Tibial nerve (tissue), 4 donors: ENCODE data around the gene TXLNA. TPM values are rescaled to one million over a fixed set of nuclear protein-coding genes. Genes with fewer than 3 reads are reported as not detected.

Experiments
- DNase-seq, 2 donors: peaks; one replicate each; pipeline ENCODE4 v3.0.0-alpha.2; 2019; ENCODE audit warnings: low spot score in 2 of 2
- H3K27ac ChIP-seq, 4 donors: fragments of 200-600 bp; sonication (generic) in 3 of 4; one replicate each; pipeline ENCODE4 v1.5.1; 2017 to 2019; ENCODE audit warnings: mild to moderate bottlenecking in 1 of 4
- H3K27me3 ChIP-seq, 2 donors: fragments of 200-600 bp; sonication (generic) in 1 of 2; one replicate each; pipeline versions ENCODE4 v1.5.1 to v1.6.0; 2017 to 2019
- H3K36me3 ChIP-seq, 3 donors: fragments of 200-600 bp; sonication (generic); one replicate each; pipeline ENCODE4 v1.5.1; 2018 to 2019
- H3K4me1 ChIP-seq, 4 donors: fragments of 200-600 bp; sonication (generic) in 3 of 4; one replicate each; pipeline ENCODE4 v1.5.1; 2017 to 2019
- H3K4me3 ChIP-seq, 4 donors: fragments of 200-600 bp; sonication (generic) in 3 of 4; one replicate each; pipeline ENCODE4 v1.5.1; 2017 to 2019; ENCODE audit warnings: mild to moderate bottlenecking in 1 of 4, moderate library complexity in 1 of 4
- H3K9me3 ChIP-seq, 4 donors: fragments of 200-600 bp; sonication (generic) in 3 of 4; one replicate each; pipeline ENCODE4 v1.5.1; 2017 to 2019
- EP300 ChIP-seq, 2 donors: sonication (generic); formaldehyde crosslinking; IDR thresholded peaks; one replicate each; pipeline ENCODE4 v1.6.1; 2017; ENCODE audit warnings: antibody characterized with exemption in 2 of 2, mild to moderate bottlenecking in 1 of 2
- POLR2A ChIP-seq, 2 donors: fragments of 450-650 bp; IDR thresholded peaks; one replicate each; pipeline ENCODE4 v1.6.1; 2017; ENCODE audit warnings: antibody characterized with exemption in 2 of 2, mild to moderate bottlenecking in 2 of 2, moderate library complexity in 2 of 2
- WGBS, 2 donors: methylation state at CpG; one replicate each; pipeline ENCODE4 v1.1.5; 2018; 5-methylcytosine and 5-hydroxymethylcytosine counted together
- total RNA-seq, 4 donors: library from RNA; depleted of rRNA; stranded (reverse); fragments of >200 nt; gene quantifications; one replicate each; pipeline ENCODE4 v1.1.0, GENCODE V29; 2016
- TF ChIP-seq, protein P1 (sequence below), 5 experiments: fragments of 200-600 bp in 3 of 5; fragments of 450-650 bp in 2 of 5; sonication (generic) in 3 of 5; IDR thresholded peaks; one replicate each; pipeline ENCODE4 v1.5.1; 2016 to 2019; ENCODE audit warnings: antibody characterized with exemption in 5 of 5, mild to moderate bottlenecking in 3 of 5, moderate library complexity in 2 of 5

TXLNA gene
- total RNA-seq, 4 donors from 2014 or later, result 41.4 to 52.0 (median 49.5) TPM

DNA sequence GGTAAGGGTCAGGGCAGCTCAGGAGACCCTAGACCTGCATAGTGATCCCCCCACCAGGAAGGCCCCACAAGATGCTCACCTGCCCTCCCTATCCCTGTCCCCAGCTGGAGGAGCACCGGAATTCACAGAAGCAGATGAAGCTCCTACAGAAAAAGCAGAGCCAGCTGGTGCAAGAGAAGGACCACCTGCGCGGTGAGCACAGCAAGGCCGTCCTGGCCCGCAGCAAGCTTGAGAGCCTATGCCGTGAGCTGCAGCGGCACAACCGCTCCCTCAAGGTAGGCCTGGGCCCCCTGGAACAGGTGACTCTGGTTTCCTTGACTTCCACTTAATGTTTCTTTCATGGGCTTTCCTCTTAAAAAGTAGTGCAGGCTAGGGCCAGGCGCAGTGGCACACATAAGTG, 8.4 kb downstream of the TXLNA start:
- peaks cover 0 to 32% (median 2%) of the 10 kb centered on the region in 4 donors for H3K4me1 ChIP-seq
- H3K27me3 ChIP-seq, result no peaks in the 10 kb centered on the region
- 98 to 99% methylated on average over 9 of the region's 9 CpGs for WGBS, 2 donors
- no peak overlapping the region for H3K4me3 ChIP-seq
- H3K27ac ChIP-seq, result no peak overlapping the region
- no peak for DNase-seq
- no peaks in the 10 kb centered on the region for H3K9me3 ChIP-seq
- peaks cover 23 to 95% (median 24%) of the 10 kb centered on the region in 3 donors for H3K36me3 ChIP-seq
- TF ChIP-seq, protein P1, sequence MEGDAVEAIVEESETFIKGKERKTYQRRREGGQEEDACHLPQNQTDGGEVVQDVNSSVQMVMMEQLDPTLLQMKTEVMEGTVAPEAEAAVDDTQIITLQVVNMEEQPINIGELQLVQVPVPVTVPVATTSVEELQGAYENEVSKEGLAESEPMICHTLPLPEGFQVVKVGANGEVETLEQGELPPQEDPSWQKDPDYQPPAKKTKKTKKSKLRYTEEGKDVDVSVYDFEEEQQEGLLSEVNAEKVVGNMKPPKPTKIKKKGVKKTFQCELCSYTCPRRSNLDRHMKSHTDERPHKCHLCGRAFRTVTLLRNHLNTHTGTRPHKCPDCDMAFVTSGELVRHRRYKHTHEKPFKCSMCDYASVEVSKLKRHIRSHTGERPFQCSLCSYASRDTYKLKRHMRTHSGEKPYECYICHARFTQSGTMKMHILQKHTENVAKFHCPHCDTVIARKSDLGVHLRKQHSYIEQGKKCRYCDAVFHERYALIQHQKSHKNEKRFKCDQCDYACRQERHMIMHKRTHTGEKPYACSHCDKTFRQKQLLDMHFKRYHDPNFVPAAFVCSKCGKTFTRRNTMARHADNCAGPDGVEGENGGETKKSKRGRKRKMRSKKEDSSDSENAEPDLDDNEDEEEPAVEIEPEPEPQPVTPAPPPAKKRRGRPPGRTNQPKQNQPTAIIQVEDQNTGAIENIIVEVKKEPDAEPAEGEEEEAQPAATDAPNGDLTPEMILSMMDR (IDR thresholded peaks at IDR 0.05), result no peak
- TF ChIP-seq EP300 (IDR thresholded peaks at IDR 0.05) (no peak), POLR2A (IDR thresholded peaks at IDR 0.05) (no peak)

DNA sequence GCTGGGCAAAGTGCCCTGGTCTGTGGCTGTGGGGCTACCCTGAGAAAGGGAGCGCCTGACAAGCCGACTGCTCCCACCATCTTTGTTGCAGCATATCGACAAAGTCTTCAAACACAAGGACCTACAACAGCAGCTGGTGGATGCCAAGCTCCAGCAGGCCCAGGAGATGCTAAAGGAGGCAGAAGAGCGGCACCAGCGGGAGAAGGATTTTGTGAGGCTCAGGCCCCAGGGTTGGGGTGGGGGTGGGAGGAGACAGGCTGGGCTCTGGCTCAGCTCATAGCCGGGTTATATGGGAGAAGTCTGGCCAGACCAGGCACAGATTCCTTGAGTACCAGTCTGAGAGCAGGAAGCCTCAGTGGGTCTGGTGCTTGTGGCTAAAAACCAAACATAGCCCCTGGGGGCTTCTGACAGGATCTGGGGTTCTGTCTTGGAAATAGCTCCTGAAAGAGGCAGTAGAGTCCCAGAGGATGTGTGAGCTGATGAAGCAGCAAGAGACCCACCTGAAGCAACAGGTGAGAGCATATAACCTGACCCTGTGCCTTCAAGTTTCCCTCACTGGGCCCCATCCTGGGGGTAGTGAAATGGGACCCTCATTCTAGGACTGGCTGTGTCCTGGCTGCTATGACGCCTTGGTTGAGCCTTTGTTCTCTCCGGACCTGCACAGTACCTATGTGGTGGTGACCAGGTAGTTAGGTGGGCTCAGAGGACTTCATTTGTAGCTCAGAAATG, 12.9 kb downstream of the TXLNA start:
- no peaks in the 10 kb centered on the region for H3K27me3 ChIP-seq
- no peak overlapping the region for H3K4me3 ChIP-seq
- no peak overlapping the region for H3K27ac ChIP-seq
- no peaks in the 10 kb centered on the region for H3K9me3 ChIP-seq
- H3K36me3 ChIP-seq, result peaks cover 26 to 100% (median 44%) of the 10 kb centered on the region in 3 donors
- TF ChIP-seq, protein P1 (IDR thresholded peaks at IDR 0.05), result no peak
- TF ChIP-seq POLR2A (IDR thresholded peaks at IDR 0.05) (no peak), EP300 (IDR thresholded peaks at IDR 0.05) (no peak)
- DNase-seq, result no peak
- H3K4me1 ChIP-seq, result no peaks in the 10 kb centered on the region
- 80 to 89% methylated on average over 8 of the region's 8 CpGs for WGBS, 2 donors

DNA sequence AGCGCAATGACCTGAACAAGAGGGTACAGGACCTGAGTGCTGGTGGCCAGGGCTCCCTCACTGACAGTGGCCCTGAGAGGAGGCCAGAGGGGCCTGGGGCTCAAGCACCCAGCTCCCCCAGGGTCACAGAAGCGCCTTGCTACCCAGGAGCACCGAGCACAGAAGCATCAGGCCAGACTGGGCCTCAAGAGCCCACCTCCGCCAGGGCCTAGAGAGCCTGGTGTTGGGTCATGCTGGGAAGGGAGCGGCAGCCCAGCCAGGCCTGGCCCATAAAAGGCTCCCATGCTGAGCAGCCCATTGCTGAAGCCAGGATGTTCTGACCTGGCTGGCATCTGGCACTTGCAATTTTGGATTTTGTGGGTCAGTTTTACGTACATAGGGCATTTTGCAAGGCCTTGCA, 15.5 kb downstream of the TXLNA start:
- Histone ChIP-seq H3K27ac (no peak overlapping the region), H3K4me3 (no peak overlapping the region), H3K36me3 (peaks cover 18 to 82% (median 28%) of the 10 kb centered on the region in 3 donors), H3K9me3 (no peaks in the 10 kb centered on the region), H3K27me3 (no peaks in the 10 kb centered on the region), H3K4me1 (peaks cover 0 to 12% (median 6%) of the 10 kb centered on the region in 4 donors)
- TF ChIP-seq EP300 (IDR thresholded peaks at IDR 0.05), result no peak
- no peak for TF ChIP-seq POLR2A (IDR thresholded peaks at IDR 0.05)
- TF ChIP-seq, protein P1 (IDR thresholded peaks at IDR 0.05), result no peak
- WGBS, 2 donors, result 86% methylated on average over 5 to 6 of the region's 6 CpGs
- DNase-seq, result no peak

DNA sequence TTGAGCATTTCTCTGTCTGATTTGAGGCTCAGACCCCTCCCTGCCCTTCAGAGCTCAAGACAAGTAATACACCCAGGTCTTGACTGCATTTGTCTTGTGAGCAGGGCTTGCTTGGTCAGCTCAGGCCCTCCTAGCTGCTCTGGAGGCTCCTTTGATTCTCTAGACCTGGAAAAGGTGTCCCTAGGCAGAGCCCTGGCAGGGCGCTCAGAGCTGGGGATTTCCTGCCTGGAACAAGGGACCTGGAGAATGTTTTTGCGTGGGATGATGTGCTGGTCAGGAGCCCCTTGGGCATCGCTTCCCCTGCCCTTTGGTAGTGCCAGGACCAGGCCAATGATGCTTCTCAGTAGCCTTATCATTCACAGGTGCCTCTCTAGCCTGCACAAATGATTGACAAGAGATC, 16.1 kb downstream of the TXLNA start:
- no peak overlapping the region for H3K27ac ChIP-seq
- peaks cover 13 to 76% (median 22%) of the 10 kb centered on the region in 3 donors for H3K36me3 ChIP-seq
- 77 to 90% methylated on average over 3 of the region's 3 CpGs for WGBS, 2 donors
- no peak overlapping the region for H3K4me3 ChIP-seq
- peaks cover 0 to 14% (median 7%) of the 10 kb centered on the region in 4 donors for H3K4me1 ChIP-seq
- H3K9me3 ChIP-seq, result no peaks in the 10 kb centered on the region
- H3K27me3 ChIP-seq, result no peaks in the 10 kb centered on the region
- TF ChIP-seq EP300 (IDR thresholded peaks at IDR 0.05) (no peak), POLR2A (IDR thresholded peaks at IDR 0.05) (no peak)
- TF ChIP-seq, protein P1 (IDR thresholded peaks at IDR 0.05), result no peak
- no peak for DNase-seq

DNA sequence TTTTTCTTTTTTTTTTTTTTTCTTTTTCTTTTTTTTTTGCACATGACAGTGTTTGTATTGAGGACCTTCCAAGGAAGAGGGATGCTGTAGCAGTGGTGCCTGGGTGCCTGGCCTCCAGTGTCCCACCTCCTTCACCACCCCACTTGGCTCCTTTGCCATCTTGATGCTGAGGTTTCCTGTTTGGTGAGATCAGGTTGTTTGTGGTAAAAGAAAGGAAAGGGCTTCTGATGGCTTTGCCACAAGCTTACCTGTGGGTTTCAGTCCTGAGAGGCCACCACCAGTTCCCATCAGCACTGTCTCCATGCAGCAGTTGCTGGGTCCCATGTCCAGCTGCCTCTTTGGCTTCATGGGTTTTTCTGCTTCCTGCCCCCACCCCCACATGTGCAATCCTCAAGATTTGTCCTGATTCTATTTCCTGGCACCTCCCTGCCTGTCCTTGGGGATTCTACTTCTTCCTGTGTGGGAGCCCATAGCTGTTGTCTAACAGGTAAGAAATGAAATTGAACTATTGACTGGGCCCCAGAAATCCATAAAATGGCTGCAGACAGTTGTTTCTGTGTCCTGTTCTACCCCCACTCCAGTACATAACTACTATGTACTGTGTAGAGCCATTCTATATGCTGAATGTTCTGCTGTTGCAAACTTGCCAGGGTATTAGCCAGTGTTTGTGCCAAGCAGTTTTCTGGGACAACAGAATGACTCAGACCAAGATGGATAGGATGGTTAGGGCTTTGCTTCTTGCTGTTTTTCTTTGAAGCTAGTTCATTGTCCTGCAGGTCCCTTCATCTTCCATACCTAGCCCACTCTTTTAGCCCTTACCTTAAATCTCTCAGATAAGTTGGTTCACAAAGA, 16.7 kb downstream of the TXLNA start:
- no peaks in the 10 kb centered on the region for H3K27me3 ChIP-seq
- H3K27ac ChIP-seq, result no peak overlapping the region
- TF ChIP-seq POLR2A (IDR thresholded peaks at IDR 0.05) (no peak), EP300 (IDR thresholded peaks at IDR 0.05) (no peak)
- TF ChIP-seq, protein P1 (IDR thresholded peaks at IDR 0.05), result no peak
- DNase-seq, result no peak
- H3K4me1 ChIP-seq, result peaks cover 0 to 19% (median 7%) of the 10 kb centered on the region in 4 donors
- H3K9me3 ChIP-seq, result no peaks in the 10 kb centered on the region
- H3K4me3 ChIP-seq, result no peak overlapping the region
- peaks cover 12 to 70% (median 20%) of the 10 kb centered on the region in 3 donors for H3K36me3 ChIP-seq
